HG03460 (cell line): ENCODE data around the gene POLD1.
A peak's percentile ranks its signal among the peaks of the same experiment; 100 is the strongest.
"Not testable (repeated sequence)": the region's sequence is repeated elsewhere in the genome, so short reads cannot be mapped to it uniquely, and the experiment has no call there.

Source experiments
- ATAC-seq: cut with Tn5 transposase; IDR thresholded peaks from one replicate; pipeline ENCODE4 v1.9.1; 2021; ENCODE audit not compliant: unreplicated experiment

The POLD1 gene

DNA sequence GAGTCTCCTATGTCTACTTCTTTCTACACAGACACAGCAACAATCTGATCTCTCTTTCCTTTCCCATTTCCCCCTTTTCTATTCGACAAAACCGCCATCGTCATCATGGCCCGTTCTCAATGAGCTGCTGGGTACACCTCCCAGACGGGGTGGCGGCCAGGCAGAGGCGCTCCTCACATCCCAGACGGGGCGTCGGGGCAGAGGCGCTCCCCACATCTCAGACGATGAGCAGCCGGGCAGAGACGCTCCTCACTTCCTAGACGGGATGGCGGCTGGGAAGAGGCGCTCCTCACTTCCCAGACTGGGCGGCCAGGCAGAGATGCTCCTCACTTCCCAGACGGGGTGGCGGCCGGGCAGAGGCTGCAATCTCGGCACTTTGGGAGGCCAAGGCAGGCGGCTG is 6.8 kb downstream of the POLD1 start:
- not testable (repeated sequence) for ATAC-seq

DNA sequence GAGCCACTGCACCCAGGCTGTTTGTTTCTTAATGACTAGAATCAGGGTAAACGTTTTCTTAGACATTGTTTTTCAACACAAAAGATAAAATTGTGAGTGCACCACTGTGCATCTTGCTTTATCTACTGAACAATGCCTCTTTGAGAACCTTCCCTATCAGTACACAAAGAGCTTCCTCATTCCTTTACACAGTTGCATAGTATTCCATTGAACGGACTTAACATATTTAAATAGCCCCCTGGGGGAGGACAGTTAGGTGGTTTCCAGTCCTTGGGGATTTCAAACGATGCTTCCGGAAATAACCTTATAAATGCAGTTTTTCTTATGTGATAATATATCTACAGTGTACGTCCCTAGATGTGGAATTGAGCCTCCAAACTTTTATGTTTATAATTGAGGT is 8.6 kb downstream of the POLD1 start:
- no peak for ATAC-seq

DNA sequence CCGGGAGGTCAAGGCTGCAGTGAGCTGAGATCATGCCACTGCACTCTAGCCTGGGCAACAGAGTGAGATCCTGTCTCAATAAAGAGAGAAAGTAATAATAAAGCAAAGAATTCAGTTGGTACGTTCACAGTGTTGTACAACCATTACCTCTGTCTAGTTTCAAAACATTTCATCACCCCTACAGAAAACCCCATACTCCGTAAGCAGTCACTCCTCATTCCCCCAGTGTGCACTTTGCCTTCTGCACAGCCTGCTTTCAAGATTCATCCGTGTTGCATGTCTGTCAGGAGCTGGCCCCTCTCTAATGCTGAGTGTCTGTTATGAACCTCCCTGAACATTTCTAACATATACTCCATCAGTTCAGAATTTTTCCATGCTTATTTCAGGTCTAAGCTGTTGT is 9.4 kb downstream of the POLD1 start:
- no peak for ATAC-seq

DNA sequence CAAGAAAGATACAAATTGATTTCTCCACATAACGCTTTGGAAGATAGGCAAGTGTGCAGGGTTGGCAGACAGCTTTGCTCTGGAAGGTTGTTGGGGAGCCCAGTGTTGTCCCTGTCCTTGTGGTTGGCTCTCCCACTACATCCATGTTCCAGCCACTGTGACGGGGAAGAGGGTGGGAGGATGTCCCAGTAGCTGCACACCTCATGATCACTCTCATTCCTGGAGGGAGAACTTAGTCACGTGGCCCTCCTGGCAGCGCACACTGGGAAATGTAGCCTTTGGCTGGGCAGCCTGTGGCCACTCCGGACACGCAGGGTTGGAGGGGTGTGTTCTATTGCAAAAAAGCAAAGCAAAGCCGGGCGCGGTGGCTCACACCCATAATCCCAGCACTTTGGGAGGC is 9.9 kb downstream of the POLD1 start:
- ATAC-seq: no peak

DNA sequence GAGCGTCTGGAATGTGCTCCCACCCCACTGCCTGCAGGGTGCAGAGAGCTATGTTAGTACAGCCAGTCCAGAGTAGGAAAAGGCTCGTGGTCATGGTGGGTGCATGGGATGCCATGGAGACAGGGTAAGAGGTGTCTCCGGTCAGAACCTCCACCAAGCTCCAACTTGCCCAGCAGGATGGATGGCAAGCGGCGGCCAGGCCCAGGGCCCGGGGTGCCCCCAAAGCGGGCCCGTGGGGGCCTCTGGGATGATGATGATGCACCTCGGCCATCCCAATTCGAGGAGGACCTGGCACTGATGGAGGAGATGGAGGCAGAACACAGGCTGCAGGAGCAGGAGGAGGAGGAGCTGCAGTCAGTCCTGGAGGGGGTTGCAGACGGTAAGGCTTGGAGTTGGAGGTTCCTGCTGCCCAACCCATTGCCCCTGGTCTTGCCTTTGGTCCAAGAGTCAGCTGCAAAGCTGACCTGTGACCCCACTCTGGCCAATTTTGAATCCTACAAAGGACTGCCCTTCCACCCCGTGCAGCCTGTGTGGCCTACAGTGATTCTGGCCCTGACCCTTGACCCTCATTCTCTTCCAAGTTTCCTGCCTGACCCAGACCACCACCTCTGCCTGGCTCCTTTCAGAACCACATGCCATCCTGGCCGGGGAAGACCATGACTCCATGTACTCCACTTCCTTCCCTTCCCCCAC is 14.7 kb downstream of the POLD1 start:
- no peak for ATAC-seq

DNA sequence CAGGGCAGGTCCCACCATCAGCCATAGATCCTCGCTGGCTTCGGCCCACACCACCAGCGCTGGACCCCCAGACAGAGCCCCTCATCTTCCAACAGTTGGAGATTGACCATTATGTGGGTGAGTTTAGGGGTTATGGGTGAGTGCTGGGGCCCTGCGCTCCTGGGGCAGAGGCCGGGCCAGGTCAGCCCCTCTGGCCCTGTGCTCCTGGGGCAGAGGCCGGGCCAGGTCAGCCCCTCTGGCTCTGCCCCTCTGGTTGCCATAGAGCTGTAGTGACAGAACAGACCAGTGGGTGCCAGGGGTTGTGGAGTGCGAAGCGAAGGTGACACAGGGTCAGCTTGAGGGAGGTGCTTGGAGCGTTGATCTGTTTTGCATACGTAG is 15.2 kb downstream of the POLD1 start:
- ATAC-seq: no peak

DNA sequence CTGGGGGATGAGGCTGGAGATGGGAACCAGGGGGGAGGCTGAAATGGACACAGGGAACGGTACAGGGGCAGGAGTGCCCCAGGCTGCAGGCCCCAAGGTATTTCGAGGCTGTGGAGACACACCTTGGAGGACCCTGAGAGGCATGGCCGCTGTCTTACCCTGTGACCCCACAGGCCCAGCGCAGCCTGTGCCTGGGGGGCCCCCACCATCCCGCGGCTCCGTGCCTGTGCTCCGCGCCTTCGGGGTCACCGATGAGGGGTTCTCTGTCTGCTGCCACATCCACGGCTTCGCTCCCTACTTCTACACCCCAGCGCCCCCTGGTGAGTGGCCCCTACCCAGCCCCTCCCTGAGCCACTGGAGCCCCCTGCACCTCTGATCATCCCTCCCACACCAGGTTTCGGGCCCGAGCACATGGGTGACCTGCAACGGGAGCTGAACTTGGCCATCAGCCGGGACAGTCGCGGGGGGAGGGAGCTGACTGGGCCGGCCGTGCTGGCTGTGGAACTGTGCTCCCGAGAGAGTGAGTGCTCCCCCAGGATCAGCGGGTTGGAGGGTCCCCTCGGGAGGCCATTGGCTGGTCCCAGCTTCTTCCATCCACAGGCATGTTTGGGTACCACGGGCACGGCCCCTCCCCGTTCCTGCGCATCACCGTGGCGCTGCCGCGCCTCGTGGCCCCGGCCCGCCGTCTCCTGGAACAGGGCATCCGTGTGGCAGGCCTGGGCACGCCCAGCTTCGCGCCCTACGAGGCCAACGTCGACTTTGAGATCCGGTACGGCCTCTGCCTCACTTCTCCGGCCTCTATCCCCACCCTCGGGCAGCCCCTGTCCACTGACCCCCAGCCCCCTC is 17.7 kb downstream of the POLD1 start:
- no peak for ATAC-seq

DNA sequence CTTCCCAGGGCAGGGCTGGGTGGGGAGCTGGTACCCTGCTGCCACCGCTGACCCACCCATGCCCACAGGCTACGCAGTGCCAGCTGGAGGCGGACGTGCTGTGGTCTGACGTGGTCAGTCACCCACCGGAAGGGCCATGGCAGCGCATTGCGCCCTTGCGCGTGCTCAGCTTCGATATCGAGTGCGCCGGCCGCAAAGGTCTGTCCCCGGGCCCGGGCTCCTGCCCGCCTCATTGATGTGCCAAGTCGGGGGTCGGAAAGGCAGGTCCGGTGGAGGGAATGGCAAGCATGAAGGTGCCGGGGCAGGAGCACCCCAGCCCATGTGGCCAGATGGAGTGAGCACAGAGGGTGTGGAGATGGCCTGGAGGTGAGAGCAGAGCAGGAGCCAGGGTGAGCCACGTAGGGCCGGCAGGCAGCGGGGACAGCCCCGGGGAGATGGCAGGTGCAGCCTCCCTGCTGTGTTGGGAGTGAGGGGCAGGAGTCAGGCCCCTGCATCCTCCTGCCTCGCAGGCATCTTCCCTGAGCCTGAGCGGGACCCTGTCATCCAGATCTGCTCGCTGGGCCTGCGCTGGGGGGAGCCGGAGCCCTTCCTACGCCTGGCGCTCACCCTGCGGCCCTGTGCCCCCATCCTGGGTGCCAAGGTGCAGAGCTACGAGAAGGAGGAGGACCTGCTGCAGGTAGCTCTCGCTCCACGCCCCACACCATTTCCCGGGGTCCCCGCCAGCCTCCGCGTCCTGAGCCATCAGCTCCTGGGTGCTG is 18.6 kb downstream of the POLD1 start:
- no peak for ATAC-seq

DNA sequence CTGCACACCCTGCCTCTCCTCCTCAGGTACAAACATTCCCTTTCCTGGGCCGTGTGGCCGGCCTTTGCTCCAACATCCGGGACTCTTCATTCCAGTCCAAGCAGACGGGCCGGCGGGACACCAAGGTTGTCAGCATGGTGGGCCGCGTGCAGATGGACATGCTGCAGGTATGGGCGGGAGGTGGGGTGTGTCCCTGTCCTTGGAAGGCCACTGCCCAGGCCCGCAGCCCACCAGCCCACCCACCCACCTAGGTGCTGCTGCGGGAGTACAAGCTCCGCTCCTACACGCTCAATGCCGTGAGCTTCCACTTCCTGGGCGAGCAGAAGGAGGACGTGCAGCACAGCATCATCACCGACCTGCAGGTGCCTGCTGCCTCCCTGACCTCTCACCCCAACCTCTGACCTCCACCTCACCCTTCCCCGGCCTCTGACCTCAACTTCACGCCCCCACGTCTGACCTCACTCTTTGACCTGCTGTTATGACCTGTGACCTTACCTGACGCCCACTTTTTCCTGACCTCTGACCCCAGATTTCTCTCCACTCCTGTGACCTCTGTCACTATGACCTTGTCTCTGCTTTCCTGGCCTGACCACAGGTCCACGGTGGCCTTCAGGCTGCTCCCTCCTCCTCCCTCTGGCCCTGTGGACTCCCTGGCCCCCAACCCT is 22.1 kb downstream of the POLD1 start:
- ATAC-seq: no peak

DNA sequence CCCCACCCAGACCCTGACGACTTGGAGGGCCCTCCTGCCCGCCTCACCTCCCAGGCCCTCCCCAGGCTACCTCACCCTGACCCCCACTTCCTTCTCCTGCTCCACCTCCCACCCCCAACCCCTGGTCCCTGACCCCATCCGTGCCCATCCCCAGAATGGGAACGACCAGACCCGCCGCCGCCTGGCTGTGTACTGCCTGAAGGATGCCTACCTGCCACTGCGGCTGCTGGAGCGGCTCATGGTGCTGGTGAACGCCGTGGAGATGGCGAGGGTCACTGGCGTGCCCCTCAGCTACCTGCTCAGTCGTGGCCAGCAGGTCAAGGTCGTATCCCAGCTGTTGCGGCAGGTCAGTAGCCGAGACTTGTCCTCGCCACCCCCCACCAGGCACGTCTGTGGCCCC is 22.7 kb downstream of the POLD1 start:
- no peak for ATAC-seq

DNA sequence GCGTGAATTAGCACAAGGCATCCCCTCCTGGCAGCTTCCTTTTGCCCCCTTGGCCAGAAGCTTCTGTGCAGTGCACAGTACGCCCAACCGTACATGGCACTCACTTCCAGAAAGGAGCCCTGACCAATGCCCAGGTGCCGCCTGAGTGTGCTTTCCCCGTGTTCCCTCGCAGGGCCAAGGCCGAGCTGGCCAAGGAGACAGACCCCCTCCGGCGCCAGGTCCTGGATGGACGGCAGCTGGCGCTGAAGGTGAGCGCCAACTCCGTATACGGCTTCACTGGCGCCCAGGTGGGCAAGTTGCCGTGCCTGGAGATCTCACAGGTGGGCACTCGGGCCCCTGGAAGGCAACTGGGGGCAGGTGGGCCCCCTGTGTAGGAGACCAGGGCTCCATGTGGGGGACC is 25.2 kb downstream of the POLD1 start:
- no peak for ATAC-seq

DNA sequence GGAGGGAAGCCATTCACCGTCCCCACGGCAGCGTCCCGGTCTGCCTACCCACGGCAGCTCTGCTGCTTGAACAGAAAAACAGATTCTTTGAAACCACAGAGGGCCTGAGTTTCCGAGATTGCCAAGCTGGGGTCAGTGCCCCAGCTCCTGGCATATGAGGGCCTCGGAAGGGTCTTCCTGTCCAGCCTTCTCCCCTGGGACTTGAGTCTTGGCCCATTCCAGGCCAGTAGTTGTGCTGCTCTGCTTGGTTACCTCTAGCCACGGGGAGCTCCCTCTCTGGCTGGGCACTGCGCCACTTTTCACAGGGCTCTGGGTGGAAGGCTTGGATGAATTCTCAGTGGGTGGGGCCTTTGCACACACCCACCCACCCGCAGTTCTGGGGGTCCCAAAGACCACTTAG is 26.0 kb downstream of the POLD1 start:
- no peak for ATAC-seq

DNA sequence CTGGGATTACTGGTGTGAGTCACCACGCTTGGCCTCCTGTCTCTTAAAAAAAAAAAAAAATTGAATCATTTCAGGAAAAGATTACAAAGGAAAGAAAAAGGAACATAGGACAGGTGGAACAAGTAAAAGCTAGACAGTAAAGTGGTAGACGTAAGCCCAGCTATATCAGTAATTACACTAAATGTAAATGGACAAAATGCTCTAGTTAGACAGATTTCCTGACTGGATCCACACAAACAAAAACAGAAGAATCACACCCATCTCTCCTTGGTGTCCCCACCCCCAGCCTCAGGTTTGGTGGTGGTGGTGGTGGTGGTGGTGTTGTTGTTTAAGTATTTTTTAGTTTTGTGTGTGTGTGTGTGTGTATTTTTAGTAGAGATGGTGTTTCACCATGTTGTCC is 28.3 kb downstream of the POLD1 start:
- ATAC-seq: no peak

DNA sequence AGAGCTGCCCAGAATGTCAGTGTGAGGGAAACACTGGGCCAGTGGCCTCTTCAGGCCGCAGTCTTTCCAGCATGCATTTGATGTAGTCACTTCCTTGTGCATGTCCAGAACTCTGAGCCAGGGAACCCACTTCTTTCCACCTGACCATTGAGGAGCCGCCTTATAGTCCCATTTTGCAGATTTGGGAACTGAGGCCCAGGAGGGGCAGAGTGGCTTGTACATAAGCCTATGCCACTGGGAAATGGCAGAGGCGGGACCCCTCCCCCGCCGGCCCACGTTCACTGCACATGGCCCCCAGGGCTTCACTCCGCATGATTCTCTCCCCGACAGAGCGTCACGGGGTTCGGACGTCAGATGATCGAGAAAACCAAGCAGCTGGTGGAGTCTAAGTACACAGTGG is 28.9 kb downstream of the POLD1 start:
- no peak for ATAC-seq

DNA sequence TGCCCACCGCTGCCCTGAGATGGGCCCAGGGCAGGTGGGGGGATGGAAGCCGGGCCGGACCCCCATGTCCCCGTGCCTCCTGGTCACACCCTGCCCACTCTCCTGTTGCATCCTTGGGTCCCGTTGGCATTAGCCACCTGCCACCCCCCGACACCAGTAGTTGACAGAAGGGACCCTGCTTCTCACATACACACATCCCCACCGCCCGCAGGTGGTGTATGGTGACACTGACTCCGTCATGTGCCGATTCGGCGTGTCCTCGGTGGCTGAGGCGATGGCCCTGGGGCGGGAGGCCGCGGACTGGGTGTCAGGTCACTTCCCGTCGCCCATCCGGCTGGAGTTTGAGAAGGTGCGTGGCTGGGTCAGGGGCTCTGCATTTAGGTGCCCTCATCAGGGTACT is 29.4 kb downstream of the POLD1 start:
- ATAC-seq: no peak

DNA sequence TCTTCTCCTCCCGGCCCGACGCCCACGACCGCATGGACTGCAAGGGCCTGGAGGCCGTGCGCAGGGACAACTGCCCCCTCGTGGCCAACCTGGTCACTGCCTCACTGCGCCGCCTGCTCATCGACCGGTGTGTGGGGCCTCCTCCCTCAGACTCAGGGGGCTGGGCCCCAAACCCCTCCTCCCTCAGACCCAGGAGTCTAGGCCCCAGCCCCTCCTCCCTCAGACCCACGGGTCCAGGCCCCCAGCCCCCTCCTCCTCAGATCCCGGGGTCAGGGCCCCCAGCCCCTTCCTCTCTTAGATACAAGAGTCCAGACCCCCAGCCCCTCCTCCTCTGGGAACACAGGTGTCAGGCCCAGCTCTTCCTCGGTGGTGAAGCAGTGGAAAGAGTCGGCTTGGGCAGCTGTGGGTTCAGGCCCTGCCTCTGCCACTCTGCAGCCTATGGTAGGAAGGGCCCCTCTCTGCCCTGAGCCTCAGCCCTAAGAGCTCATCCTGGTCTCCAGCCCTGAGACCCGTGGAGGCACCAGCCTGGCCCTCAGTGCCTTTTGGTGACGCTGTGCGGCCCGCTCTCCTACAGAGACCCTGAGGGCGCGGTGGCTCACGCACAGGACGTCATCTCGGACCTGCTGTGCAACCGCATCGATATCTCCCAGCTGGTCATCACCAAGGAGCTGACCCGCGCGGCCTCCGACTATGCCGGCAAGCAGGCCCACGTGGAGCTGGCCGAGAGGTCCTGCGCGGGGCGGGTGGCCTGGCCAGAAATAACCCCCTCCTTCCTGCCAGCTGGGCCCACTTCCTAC is 30.9 kb downstream of the POLD1 start:
- no peak for ATAC-seq

DNA sequence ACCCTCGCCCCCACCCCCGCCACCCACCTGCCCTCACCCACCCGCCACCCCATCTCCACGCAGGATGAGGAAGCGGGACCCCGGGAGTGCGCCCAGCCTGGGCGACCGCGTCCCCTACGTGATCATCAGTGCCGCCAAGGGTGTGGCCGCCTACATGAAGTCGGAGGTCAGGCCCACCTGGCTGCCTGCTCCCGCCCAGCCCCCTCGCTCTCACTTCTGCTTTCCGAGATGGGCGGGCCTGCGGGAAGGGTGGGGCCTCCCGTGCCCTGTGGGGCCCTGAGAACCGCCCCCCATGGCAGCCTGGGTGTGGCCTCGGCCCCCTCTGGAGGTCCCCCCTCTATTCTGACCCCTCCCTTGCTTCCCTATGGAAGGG is 31.5 kb downstream of the POLD1 start:
- ATAC-seq: peak; percentile 51

DNA sequence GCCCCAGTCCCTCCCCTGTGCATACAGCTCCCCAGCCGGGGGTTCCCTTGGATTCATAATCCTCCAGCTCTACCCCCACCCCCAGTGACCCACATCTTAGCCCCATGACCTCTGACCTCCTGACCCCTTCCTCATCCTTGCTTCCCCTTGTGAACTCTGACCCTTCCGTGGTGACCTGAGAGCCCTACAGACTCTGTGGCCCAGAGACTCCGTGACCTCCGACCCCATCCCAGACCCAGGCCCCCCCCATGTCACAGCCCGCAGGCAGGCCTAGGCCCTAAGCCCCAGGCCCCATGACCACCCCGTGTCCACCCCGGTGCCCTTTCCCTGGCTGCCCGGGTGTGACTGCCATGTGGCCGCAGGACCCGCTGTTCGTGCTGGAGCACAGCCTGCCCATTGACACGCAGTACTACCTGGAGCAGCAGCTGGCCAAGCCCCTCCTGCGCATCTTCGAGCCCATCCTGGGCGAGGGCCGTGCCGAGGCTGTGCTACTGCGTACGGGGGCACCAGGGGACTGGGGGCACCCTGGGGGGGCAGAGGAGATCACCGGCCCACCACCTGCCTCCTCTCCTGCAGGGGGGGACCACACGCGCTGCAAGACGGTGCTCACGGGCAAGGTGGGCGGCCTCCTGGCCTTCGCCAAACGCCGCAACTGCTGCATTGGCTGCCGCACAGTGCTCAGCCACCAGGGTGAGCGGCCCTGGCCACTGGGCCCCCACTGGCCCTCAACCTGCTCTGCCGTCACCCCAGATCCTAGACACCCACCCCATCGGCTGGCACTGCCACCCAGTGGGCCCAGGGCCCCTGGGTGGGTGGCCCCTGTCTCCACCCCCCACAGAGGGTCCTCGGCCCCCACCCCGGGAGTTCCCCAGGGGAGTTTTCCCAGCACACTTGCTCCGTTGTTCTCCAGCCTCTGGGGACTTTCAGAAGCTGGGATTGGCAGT is 32.2 kb downstream of the POLD1 start:
- no peak for ATAC-seq
